HG02981 (cell line): ENCODE results near the gene PHOSPHO1.

Experiments
- ATAC-seq: cut with Tn5 transposase; IDR thresholded peaks from one replicate; pipeline ENCODE4 v1.9.1; 2021; ENCODE audit warnings: mild to moderate bottlenecking, moderate library complexity; ENCODE audit not compliant: unreplicated experiment

The PHOSPHO1 gene

GRCh38 chr17:49219987-49220386, 10.6 kb downstream of the PHOSPHO1 start:
- no peak for ATAC-seq

- ATAC-seq: peak; percentile 40
Measured at GRCh38 chr17:49218941-49219913, 11.4 kb downstream of the PHOSPHO1 start.

- ATAC-seq: peak; percentile 52
Measured at GRCh38 chr17:49217651-49218413, 12.8 kb downstream of the PHOSPHO1 start.

GRCh38 chr17:49216953-49217650, 13.5 kb downstream of the PHOSPHO1 start:
- no peak for ATAC-seq

GRCh38 chr17:49216482-49216881, 14.1 kb downstream of the PHOSPHO1 start:
- ATAC-seq: no peak

GRCh38 chr17:49214676-49215360, 15.8 kb downstream of the PHOSPHO1 start:
- no peak for ATAC-seq

- no peak for ATAC-seq
Measured at GRCh38 chr17:49213847-49214246, 16.7 kb downstream of the PHOSPHO1 start.

GRCh38 chr17:49213399-49213798, 17.2 kb downstream of the PHOSPHO1 start:
- no peak for ATAC-seq

GRCh38 chr17:49210158-49211029, 20.2 kb downstream of the PHOSPHO1 start, which contains the start of the genes ABI3 and GNGT2:
TSS of gene ABI3 (plus strand) at chr17:49210707. CDS start at chr17:49210725, 18 bp downstream.
TSS of gene GNGT2 (minus strand) at chr17:49210574. CDS start at chr17:49207422, 3,152 bp downstream.
- peak; percentile 85 for ATAC-seq

GRCh38 chr17:49209061-49209571, 21.5 kb downstream of the PHOSPHO1 start:
- no peak for ATAC-seq

GRCh38 chr17:49204516-49204915, 26.1 kb downstream of the PHOSPHO1 start:
- no peak for ATAC-seq

GRCh38 chr17:49203796-49204195, 26.8 kb downstream of the PHOSPHO1 start:
- ATAC-seq: no peak

GRCh38 chr17:49201481-49201927, 29.1 kb downstream of the PHOSPHO1 start:
- ATAC-seq: no peak

GRCh38 chr17:49200423-49201083, 30.0 kb downstream of the PHOSPHO1 start:
- no peak for ATAC-seq

- ATAC-seq: no peak
Measured at GRCh38 chr17:49198211-49198610, 32.4 kb downstream of the PHOSPHO1 start.

- no peak for ATAC-seq
Measured at GRCh38 chr17:49197346-49197998, 33.1 kb downstream of the PHOSPHO1 start.

GRCh38 chr17:49196520-49196919, 34.1 kb downstream of the PHOSPHO1 start:
- no peak for ATAC-seq

- no peak for ATAC-seq
Measured at GRCh38 chr17:49195751-49196150, 34.8 kb downstream of the PHOSPHO1 start.
